Mammary epithelial cell (primary cell): ENCODE data around the gene LRIG1.

Experiments
- CTCF ChIP-seq, 2 donors: IDR thresholded peaks in 1 of 2; conservative IDR thresholded peaks in 1 of 2; 2 replicates each; pipeline ENCODE4 v1.5.1; 2011 to 2012; ENCODE audit warnings: inconsistent platforms in 2 of 2, low read length in 2 of 2, mild to moderate bottlenecking in 2 of 2, control low read depth in 1 of 2, low read depth in 1 of 2; ENCODE audit not compliant: insufficient read depth in 1 of 2; ENCODE audit errors: extremely low read depth in 1 of 2
- EZH2 ChIP-seq: IDR thresholded peaks from 2 replicates; pipeline ENCODE4 v1.6.1; 2012; ENCODE audit warnings: low read length, inconsistent platforms, borderline replicate concordance

GRCh38 chr3:66466606-66467270 lies 34.1 kb downstream of the LRIG1 start:
- no peak for TF ChIP-seq CTCF (conservative IDR thresholded peaks at IDR 0.05 in 1 of 2, IDR thresholded peaks at IDR 0.05 in 1 of 2; ENCODE audit: extremely low read depth in 1 of 2, insufficient read depth in 1 of 2, low read depth in 1 of 2, low read length in 2 of 2)
- no peak for TF ChIP-seq EZH2
